COR-L47 (cell line): Measurements from ENCODE around the gene KCNH3.

Source experiments
- DNase-seq: peaks from one replicate; lab custom pipeline; 2025; lab: John Stamatoyannopoulos, UW

KCNH3 gene

DNA sequence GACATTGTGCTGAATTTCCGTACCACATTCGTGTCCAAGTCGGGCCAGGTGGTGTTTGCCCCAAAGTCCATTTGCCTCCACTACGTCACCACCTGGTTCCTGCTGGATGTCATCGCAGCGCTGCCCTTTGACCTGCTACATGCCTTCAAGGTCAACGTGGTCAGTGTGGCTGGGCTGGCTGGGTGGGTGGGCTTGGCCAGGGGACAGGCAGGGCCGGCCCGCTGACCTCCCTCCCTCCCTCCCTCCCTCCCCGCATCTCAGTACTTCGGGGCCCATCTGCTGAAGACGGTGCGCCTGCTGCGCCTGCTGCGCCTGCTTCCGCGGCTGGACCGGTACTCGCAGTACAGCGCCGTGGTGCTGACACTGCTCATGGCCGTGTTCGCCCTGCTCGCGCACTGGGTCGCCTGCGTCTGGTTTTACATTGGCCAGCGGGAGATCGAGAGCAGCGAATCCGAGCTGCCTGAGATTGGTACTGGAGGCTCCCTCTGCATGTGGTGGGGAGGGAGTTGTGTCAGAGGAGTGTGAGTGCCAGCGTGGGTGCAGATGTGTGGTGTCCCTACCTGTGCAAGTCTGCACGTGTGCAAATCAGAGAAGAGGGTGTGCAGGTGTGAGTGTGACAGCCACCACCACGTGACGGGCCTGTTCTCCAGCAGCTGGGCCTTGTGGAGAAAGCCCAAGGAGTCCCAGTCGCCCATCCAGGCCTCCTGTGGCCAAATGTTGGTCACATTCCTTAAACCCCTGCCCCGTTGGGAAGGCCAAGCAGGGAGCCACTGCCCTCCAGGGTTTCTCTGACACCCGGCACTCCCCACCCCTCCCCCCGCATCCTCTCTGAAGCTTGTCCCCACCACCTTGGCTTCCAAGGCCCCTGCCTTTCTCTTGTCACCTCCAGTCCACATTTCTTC, 5.3 kb downstream of the KCNH3 start:
- DNase-seq: no peak

DNA sequence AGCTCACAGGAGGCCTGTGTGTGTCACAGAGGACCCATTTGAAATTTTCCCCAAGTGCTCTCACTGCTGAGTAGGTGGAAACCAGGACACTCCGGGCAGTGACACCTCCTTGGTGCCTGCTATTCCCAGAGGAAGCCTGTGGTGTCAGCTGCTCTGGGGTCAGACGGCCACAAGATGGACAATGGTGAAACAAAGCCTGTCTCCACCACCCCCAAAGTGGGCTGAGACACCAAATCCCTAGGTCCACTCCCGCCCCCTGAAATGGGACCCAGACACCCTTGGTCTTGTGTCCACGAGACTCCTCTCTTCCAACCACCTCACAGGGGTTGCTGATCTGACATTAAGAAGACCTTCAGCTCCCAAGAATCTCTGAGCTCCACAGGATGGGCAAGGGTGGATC, 7.0 kb downstream of the KCNH3 start:
- DNase-seq: no peak

DNA sequence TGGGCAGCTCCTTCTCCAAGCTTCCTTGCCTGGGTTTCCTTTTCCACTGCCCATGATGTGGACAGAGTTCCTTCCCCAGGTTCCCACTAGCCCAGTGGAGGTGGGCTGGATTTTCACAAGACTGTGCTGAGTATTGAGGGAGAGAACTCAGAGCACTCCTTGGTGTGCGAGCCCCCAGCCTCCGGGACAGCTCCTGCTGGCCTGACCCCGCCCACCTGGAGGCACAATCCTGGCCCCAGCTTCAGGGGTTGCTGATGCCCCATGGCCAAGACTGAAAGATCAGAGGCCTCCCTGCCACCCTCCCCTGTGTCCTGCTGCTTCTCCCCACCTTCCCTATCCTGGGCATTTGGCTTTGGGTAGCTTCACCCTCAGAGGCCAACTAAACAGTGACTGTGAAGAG, 7.7 kb downstream of the KCNH3 start:
- no peak for DNase-seq

DNA sequence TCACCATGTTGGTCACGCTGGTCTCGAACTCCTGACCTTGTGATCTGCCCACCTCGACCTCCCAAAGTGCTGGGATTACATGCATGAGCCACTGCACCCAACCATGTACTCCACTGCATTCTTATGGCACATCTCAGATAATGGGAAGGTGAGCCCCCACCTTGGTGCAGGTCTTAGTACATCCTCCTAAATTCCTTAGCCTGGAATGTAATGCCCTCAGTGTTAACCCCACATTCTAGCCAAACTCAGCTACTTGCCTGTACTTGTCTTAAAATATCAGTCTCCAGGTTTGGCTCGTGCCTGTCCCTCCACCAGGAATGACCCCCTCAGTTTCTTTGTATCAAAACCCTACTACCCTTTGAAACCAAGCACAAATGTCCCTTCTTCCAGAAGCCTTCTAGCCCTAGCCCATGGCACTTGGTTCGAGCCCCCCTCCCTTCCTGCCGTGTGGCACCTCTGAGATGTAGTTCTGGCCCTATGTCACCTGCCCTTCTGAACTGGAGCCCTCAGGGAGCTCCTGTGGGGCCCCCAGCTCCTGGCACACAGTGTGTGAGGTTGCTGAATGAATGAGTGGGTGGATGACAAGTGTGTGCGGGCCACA, 8.4 kb downstream of the KCNH3 start:
- DNase-seq: no peak

DNA sequence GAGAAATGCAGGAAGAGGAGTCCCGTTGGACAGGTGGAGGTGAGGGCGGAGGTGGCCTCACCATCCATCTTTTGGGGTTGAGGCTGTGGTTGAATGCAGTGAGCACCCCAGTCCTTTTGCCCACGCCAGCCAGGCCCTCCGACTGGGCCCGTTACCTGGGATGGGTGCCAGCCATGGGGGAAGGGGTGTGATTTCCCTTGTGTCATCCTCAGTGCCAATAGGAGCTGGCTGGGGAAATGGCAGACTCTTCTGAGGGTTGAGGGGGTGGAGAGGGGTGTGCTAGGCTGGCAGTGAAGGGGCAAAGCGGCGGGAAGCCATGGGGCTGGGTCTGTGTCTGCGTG, 9.6 kb downstream of the KCNH3 start:
- no peak for DNase-seq

DNA sequence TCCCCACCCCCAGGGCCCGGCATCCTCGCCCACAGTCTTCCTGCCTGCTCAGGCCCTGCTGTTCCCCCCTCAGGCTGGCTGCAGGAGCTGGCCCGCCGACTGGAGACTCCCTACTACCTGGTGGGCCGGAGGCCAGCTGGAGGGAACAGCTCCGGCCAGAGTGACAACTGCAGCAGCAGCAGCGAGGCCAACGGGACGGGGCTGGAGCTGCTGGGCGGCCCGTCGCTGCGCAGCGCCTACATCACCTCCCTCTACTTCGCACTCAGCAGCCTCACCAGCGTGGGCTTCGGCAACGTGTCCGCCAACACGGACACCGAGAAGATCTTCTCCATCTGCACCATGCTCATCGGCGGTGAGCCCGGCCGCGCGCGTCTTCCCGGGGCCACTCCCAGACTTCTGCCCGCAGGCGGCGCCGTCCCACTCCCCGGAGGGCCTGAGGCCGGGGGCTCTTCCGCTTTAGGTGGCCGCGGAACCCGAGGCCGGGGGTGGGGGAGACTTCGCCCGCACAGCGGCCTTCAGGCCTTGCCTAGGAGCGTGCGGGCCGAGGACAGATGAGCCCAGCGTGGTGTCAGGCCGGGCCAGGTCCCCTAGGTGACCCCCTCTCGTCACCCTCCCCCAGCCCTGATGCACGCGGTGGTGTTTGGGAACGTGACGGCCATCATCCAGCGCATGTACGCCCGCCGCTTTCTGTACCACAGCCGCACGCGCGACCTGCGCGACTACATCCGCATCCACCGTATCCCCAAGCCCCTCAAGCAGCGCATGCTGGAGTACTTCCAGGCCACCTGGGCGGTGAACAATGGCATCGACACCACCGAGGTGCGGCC, 10.2 kb downstream of the KCNH3 start:
- DNase-seq: no peak

DNA sequence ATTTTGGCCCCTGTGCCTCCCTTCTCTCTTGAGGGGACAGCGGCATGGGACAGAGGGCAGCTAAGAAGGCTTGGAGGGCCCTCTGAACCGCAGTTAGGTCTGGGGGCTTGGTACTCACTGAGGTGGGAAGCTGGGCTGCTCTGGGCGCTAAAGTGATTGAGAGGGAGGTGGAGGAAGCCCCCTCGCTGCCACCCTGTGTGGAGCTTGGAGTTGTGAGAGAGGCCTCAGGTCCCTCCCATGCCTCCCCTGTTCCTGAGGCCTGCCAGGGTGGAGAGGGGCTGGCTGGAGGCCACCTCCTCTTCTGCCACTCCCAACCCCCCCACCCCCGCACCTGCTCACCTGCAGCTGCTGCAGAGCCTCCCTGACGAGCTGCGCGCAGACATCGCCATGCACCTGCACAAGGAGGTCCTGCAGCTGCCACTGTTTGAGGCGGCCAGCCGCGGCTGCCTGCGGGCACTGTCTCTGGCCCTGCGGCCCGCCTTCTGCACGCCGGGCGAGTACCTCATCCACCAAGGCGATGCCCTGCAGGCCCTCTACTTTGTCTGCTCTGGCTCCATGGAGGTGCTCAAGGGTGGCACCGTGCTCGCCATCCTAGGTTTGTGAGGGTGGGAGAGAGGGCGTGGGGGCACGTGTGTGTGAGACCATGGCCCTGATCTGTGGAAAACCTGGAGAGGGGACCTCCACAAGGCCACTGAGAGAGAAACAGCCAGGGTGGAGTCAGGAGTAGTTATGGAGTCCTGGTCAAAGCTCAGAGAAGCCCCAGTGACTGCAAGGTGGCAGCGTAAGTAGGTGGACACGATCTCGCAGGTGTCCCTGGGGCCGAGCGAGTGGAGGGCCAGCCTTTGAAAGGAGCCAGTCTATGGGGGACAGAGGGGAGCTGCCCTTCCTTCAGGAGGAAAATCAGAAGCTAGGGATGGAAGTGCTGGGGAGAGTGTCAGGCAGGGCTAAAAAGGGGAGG, 11.2 kb downstream of the KCNH3 start:
- peak; percentile 94 for DNase-seq

DNA sequence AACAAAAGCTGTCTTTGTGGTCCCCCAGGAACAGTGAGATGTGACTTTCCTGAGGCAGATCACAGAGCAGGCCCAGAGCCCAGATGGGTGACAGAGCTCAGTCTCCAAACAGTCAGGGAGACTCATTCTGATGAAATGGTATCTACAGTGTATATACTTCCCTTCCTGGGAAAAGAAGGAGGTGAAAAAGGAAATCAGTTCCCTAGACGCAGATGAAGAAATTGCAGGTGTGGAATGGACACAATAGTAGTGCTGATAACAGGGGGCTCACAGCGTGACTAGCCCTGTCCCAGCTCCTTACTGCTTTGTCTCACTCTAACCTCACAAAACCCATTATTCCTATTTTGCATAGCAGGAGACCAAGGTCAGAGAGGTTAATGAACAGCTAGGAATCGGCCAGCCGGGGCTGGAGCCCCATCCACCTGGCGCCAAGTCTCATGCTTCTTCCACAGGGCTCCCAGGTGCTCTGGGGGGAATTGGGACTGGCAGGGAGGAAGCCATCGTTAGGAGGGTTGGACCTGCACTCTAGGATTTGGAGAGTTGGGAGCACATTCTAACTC, 11.9 kb downstream of the KCNH3 start:
- no peak for DNase-seq

DNA sequence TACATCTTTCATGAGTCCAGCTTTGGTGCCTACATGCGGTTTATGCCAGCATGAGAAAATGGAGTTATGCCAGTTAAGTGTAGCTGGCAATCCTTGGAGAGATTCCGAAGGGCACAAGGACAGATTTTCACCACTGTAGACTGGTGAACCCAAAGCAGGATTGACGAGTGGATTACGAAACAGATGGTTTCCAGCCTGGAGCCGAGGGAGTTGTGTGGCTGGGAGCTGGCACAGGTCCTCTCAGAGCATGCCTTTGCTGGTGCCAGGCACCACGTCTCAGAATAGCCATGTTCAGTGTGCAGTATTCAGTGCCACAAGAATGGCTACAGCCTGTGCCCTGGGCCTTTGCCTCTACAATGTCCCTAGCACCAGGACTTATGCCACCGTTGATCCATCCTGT, 13.2 kb downstream of the KCNH3 start:
- DNase-seq: no peak

DNA sequence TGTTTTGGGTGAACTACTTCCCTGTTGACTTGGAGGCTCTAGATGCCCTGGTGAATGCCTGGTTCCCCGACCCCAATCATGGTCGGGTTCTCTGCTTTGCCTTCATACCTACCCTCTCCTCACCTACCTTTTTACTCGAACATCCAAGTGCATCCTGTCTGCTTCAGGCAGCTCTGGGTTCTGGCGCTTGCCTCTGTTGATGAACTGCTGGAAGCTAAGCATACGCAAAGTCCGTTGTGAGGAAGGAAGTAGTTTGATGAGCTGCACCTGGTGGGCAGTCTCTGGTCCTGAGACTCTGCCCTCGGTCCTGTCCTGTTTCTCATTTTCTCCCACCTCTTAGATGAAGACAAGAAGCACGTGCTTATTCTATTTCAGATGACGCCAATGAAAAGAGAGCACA, 13.6 kb downstream of the KCNH3 start:
- no peak for DNase-seq

DNA sequence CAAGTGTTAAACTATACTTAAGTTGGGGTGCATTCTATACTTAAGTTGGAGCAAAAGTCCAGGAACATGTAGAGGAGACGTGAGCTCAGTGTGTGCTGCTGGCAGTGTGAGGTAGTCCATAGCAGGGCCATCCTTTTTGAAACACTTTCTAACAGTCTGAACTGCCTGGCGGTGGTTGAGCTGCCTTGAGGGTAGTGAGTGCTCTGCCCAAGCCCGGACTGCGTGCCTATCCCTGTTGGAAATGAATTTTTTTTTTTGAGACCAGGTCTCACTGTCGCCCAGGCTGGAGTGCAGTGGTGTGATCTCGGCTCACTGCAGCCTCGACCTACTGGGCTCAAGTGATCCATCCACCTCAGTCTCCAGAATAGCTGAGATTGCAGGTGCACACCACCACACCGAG, 14.1 kb downstream of the KCNH3 start:
- DNase-seq: no peak

DNA sequence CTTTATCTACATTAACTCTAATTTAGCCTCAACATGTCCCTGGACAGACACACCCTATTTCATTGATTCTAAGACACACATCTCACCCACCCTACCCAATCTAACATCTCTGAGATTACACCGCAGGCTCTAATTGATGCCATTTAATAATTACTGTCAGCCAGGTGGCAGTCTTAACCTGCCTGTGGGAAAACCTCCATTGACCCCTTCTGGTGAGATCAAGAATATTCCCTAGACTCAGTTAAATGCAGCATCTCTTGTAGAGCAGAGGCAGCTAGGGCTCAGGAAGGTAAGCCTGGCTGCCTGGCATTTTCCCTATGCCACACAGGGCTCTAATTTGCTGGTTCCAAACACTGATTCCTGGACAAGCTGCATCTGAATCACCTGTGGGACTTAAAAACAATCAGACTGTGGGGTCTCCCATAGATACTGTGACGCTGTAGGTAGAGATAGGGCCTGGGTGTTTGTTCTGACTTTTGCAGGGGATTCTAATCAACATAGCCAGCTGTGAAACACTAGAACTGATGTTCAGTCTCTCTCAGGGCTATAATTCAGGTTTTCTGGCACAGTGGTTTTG, 14.8 kb downstream of the KCNH3 start:
- DNase-seq: peak; percentile 84

DNA sequence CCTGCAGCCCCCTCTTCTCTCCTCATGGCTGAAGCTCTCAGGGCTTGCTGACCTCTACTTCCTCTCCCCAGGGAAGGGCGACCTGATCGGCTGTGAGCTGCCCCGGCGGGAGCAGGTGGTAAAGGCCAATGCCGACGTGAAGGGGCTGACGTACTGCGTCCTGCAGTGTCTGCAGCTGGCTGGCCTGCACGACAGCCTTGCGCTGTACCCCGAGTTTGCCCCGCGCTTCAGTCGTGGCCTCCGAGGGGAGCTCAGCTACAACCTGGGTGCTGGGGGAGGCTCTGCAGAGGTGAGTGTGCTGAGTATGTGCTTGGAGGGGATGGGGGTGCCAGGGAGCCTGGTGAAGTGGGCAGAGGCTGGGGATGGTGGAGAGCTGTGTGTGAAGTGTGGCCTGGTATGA, 15.4 kb downstream of the KCNH3 start:
- no peak for DNase-seq

DNA sequence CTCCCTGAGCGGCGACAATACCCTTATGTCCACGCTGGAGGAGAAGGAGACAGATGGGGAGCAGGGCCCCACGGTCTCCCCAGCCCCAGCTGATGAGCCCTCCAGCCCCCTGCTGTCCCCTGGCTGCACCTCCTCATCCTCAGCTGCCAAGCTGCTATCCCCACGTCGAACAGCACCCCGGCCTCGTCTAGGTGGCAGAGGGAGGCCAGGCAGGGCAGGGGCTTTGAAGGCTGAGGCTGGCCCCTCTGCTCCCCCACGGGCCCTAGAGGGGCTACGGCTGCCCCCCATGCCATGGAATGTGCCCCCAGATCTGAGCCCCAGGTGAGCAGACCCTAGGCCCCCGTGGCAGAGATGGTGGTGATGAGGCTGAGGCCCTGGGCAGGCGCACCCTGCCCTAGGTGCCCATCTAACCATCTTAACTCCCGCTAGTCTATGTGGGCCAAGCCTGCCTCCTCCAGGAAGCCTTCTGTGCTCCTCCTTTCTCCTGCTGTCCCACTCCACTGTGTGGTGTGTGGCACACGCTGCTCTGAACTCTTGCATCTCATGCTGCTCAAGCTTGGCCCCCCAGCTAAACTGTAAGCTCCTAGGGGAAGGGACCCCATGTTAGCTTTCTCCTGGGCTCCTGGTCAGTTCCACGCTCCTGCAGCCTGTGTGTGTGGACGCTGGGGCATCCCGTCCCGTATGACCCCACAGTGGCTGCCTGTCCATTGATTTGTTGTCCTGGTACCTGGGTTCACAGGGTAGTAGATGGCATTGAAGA, 17.0 kb downstream of the KCNH3 start:
- no peak for DNase-seq

DNA sequence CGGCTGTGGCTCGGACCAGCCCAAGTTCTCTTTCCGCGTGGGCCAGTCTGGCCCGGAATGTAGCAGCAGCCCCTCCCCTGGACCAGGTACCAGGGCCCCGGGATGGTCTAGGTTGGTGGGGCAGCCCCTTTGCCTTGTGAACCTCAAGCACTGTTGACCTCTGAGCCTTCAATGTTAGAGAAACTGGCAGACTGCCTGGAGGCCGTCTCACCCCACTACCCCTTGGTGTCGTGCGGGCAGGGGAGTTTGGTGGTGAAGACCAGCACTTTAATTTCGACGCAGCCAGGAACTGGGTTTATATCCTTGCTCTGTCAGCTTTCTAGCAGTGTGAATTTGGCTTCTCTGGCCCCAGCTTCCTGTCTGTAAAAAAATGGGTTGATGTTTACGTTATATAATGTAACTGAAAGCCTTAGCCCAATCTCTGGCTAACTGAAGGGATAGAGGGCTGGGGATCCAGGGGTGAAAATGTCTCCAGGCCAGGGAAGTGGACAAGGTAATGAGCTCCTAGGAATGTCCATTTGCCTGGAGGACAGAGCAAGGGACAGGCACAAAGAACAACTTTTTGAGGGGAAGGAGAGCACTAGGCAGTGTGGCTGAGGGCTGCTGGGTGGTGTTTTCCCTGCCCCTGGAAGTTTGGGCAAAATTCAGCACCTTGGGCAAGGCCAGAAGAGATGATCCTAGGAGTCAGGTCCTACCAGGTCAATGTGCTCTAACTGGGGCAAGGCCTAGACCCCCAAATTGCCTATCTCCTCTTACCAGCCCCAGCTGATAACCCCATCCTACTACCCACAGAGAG, 17.8 kb downstream of the KCNH3 start:
- DNase-seq: no peak

DNA sequence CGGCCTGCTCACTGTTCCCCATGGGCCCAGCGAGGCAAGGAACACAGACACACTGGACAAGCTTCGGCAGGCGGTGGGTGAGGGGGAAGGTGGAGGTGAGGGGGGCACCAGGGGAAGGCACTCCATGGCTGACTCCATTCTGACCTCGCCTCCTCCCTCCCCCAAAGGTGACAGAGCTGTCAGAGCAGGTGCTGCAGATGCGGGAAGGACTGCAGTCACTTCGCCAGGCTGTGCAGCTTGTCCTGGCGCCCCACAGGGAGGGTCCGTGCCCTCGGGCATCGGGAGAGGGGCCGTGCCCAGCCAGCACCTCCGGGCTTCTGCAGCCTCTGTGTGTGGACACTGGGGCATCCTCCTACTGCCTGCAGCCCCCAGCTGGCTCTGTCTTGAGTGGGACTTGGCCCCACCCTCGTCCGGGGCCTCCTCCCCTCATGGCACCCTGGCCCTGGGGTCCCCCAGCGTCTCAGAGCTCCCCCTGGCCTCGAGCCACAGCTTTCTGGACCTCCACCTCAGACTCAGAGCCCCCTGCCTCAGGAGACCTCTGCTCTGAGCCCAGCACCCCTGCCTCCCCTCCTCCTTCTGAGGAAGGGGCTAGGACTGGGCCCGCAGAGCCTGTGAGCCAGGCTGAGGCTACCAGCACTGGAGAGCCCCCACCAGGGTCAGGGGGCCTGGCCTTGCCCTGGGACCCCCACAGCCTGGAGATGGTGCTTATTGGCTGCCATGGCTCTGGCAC, 18.5 kb downstream of the KCNH3 start:
- no peak for DNase-seq

DNA sequence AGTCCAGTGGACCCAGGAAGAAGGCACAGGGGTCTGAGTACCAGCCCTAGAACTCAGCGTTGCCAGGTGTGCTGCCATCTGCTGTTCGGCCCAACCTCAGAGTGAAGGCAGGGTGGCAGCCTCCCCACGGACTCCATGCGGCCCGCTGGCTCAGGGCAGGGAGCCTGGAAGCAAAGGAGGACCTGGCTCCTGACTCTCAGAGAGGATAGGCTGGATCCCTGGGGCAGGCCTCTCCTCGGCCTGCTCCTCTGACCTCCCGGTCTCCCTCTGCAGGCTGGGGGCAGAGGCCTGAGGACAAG, 19.0 kb downstream of the KCNH3 start:
- DNase-seq: no peak

DNA sequence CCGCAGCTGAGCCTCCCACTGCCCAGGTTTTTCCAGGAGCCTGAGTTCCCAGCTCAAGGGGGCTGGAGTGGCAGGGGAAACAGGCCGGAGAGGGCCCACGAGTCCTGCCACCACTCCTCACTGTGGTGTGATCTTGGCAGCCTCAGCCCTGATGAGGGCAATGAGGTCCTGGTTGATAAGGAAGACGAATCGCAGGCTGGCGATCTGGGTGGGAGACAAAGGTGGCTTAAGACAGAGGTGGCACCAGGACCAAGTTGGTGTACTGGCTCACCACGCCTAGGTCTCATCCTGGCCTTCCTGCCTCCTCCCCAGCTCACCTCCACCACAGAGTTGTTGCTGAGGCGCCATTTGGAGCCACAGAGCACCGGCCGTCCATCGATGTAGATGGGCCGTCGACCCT, 19.7 kb downstream of the KCNH3 start:
- DNase-seq: no peak
